ENCODE data around the gene TBX1.

TBX1 gene

DNA sequence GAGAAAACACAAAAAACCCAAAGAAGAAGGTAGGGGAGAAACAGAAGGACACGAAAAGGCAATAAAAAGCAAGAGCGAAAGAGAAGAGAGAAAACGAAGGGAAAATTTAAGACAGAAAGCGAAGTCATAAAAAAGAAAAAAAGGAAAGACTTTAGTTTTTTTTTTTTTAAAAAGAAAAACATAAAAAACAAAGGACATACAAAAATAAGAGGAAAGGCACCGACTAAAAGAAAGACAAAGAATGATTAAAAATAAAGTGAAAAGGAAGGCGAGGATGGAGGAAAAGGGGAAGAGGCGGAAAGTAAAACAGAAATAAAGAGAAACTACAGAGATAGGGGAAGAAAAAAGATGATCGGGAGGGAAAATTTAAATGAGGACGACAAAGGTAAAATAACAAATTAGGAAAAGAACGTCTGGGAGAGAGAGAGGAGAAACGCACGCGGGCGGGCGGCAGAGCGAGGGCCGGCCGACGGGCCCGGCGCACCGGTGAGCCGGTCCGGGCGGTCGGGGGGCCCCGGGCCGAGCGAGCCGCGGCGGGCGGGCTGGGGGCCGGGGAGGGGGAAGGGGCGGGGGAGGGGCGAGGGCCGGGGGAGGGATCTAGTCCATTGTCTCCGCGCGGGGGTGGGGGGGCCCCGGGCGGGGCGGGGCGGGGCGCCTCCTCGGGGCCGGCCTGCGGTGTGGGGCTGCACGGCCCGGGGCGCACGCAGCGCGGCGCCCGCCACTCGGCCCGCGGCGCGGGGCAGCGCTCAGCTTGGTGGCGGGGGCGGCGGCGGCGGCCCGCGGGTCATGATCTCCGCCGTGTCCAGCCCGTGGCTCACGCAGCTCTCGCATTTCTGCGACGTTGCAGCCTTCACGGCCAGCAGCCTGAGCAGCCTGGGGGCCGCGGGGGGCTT is at the start of gene TBX1:
Gene TBX1, plus strand, starts transcription at position 721 of the 893 bp plus-strand sequence. Its CDS starts 66 bp downstream, at position 787.
- H3F3A ChIP-seq (ENCODE audit: insufficient read depth), result no peaks in the 10 kb centered on the region
- no peaks in the 10 kb centered on the region for H3K27me3 ChIP-seq (ENCODE audit: low read length)
- no peak within 1 kb of the TSS for H2AFZ ChIP-seq (ENCODE audit: low read depth, low read length, severe bottlenecking)
- H3K4me3 ChIP-seq (ENCODE audit: insufficient read depth, low read length, poor library complexity, severe bottlenecking), result no peak within 1 kb of the TSS
- no peaks in the 10 kb centered on the region for H3K79me2 ChIP-seq (ENCODE audit: insufficient read depth, low read length)
- TF ChIP-seq, protein P1, sequence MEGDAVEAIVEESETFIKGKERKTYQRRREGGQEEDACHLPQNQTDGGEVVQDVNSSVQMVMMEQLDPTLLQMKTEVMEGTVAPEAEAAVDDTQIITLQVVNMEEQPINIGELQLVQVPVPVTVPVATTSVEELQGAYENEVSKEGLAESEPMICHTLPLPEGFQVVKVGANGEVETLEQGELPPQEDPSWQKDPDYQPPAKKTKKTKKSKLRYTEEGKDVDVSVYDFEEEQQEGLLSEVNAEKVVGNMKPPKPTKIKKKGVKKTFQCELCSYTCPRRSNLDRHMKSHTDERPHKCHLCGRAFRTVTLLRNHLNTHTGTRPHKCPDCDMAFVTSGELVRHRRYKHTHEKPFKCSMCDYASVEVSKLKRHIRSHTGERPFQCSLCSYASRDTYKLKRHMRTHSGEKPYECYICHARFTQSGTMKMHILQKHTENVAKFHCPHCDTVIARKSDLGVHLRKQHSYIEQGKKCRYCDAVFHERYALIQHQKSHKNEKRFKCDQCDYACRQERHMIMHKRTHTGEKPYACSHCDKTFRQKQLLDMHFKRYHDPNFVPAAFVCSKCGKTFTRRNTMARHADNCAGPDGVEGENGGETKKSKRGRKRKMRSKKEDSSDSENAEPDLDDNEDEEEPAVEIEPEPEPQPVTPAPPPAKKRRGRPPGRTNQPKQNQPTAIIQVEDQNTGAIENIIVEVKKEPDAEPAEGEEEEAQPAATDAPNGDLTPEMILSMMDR (IDR thresholded peaks at IDR 0.05; ENCODE audit: insufficient read depth, low read length, poor library complexity, severe bottlenecking), result no peak
- TF ChIP-seq EZH2phosphoT487 (conservative IDR thresholded peaks at IDR 0.05; ENCODE audit: low read length), result no peak
- H4K20me1 ChIP-seq (ENCODE audit: low read depth, low read length), result no peaks in the 10 kb centered on the region
- H3K36me3 ChIP-seq (ENCODE audit: low read length), result no peaks in the 10 kb centered on the region
- H3K9me2 ChIP-seq (replicated peaks; ENCODE audit: insufficient read depth, low read length), result no peaks in the 10 kb centered on the region
- H3K9me3 ChIP-seq (ENCODE audit: insufficient read depth, low read length), result no peaks in the 10 kb centered on the region
- no peak within 1 kb of the TSS for H3K4me2 ChIP-seq (ENCODE audit: low read depth, low read length, poor library complexity, severe bottlenecking)
- no peak within 1 kb of the TSS for H3K9ac ChIP-seq (ENCODE audit: low read length)
- no peak within 1 kb of the TSS for H3K27ac ChIP-seq (ENCODE audit: low read depth, low read length)

DNA sequence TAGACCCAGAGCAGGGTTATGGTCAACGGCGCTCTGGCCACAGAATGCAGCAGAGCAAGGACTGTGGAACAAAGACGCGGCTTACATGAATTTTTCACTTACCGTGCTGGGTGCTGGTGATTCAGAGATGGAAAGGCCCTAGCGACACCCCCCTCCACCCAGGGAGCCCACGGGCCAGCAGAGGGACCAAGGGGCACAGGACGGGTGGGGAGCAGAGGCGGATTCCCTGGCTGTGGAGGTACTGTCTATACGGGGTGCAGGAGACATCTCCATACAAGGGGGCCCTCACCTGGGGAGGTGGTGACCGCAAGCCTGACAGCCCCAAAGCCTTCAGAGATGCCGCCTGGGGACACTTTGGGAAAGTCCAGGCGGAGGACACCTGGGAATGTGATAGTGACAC is 47.3 kb upstream of the TBX1 start:
- Histone ChIP-seq H4K20me1 (ENCODE audit: low read depth, low read length) (no peaks in the 10 kb centered on the region), H3K4me2 (ENCODE audit: low read depth, low read length, poor library complexity, severe bottlenecking) (no peak overlapping the region), H3K79me2 (ENCODE audit: insufficient read depth, low read length) (no peaks in the 10 kb centered on the region), H3K27me3 (ENCODE audit: low read length) (no peaks in the 10 kb centered on the region), H3K27ac (ENCODE audit: low read depth, low read length) (no peak overlapping the region), H2AFZ (ENCODE audit: low read depth, low read length, severe bottlenecking) (no peak overlapping the region), H3K9ac (ENCODE audit: low read length) (no peak overlapping the region), H3K9me2 (replicated peaks; ENCODE audit: insufficient read depth, low read length) (no peaks in the 10 kb centered on the region), H3K36me3 (ENCODE audit: low read length) (no peaks in the 10 kb centered on the region), H3K9me3 (ENCODE audit: insufficient read depth, low read length) (no peaks in the 10 kb centered on the region), H3F3A (ENCODE audit: insufficient read depth) (no peaks in the 10 kb centered on the region), H3K4me3 (ENCODE audit: insufficient read depth, low read length, poor library complexity, severe bottlenecking) (no peak overlapping the region)
- TF ChIP-seq, protein P1 (IDR thresholded peaks at IDR 0.05; ENCODE audit: insufficient read depth, low read length, poor library complexity, severe bottlenecking), result no peak
- no peak for TF ChIP-seq EZH2phosphoT487 (conservative IDR thresholded peaks at IDR 0.05; ENCODE audit: low read length)

DNA sequence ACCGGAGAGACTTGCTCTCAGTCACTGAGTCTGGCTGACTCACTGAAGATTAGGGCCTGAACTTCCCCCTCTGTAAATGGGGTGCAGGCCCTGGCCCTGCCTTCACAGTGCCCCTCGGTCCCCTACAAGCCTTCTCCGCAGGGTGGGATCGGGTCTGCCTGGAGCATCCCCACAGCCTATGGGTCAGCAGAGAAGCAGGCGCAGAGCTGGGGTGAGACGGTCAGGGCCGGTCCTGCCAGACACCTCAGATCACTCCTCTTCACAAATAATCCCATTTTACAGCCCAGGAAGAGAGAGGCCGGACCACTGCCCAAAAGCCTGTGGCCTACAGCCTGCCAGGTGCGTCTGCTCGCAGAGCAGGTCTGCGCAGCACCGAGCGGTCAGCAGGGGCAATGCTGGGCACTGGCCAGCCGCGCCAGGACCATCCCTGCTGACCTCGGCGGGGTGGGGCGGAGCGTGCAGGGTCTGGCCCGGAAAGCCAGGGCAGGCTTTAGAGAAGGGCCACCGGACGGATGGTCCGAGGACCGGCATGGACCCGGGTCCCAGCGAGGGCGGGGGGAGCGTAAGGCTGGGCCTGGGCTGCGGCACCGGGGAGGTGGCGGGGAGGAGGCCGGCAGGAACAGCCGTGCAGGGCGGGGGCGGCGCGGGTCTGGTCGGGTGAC is 46.8 kb upstream of the TBX1 start:
- Histone ChIP-seq H3K4me2 (ENCODE audit: low read depth, low read length, poor library complexity, severe bottlenecking) (no peak overlapping the region), H3K79me2 (ENCODE audit: insufficient read depth, low read length) (no peaks in the 10 kb centered on the region), H3K9me3 (ENCODE audit: insufficient read depth, low read length) (no peaks in the 10 kb centered on the region), H4K20me1 (ENCODE audit: low read depth, low read length) (no peaks in the 10 kb centered on the region), H3K27ac (ENCODE audit: low read depth, low read length) (no peak overlapping the region), H2AFZ (ENCODE audit: low read depth, low read length, severe bottlenecking) (no peak overlapping the region), H3K36me3 (ENCODE audit: low read length) (no peaks in the 10 kb centered on the region), H3K4me3 (ENCODE audit: insufficient read depth, low read length, poor library complexity, severe bottlenecking) (no peak overlapping the region), H3F3A (ENCODE audit: insufficient read depth) (no peaks in the 10 kb centered on the region), H3K27me3 (ENCODE audit: low read length) (no peaks in the 10 kb centered on the region), H3K9me2 (replicated peaks; ENCODE audit: insufficient read depth, low read length) (no peaks in the 10 kb centered on the region), H3K9ac (ENCODE audit: low read length) (no peak overlapping the region)
- TF ChIP-seq, protein P1 (IDR thresholded peaks at IDR 0.05; ENCODE audit: insufficient read depth, low read length, poor library complexity, severe bottlenecking), result no peak
- no peak for TF ChIP-seq EZH2phosphoT487 (conservative IDR thresholded peaks at IDR 0.05; ENCODE audit: low read length)
